K562 (cell line): ENCODE data around the gene AP1AR. TPM values are rescaled to one million over a fixed set of nuclear protein-coding genes. Genes with fewer than 3 reads are reported as not detected.

Experiments
- FOXP1 ChIP-seq: sonication (generic); formaldehyde crosslinking; IDR thresholded peaks from 2 replicates; pipeline ENCODE4 v1.8.0; 2022; ENCODE audit warnings: mild to moderate bottlenecking, missing genetic modification reagents
- HMGN3 ChIP-seq: IDR thresholded peaks from 2 replicates; pipeline ENCODE4 v1.6.1; 2011; ENCODE audit warnings: borderline replicate concordance, low read depth, mild to moderate bottlenecking, mixed read lengths, low read length; ENCODE audit not compliant: insufficient read length; ENCODE audit errors: extremely low read depth
- HOMEZ ChIP-seq: fragments of 250-450 bp; sonication (Bioruptor Pico); IDR thresholded peaks from 2 replicates; pipeline ENCODE4 v1.4.0; 2020; ENCODE audit warnings: mild to moderate bottlenecking, moderate library complexity
- ID3 ChIP-seq, 2 experiments: fragments of 250-450 bp in 1 of 2; fragments of 450-650 bp in 1 of 2; sonication (Bioruptor Pico) in 1 of 2; IDR thresholded peaks; 2 replicates each; pipeline versions ENCODE4 v1.6.1 to v1.8.0; 2016 to 2021; ENCODE audit warnings: mild to moderate bottlenecking in 2 of 2, moderate library complexity in 2 of 2, missing compliant biosample characterization in 1 of 2, missing genetic modification characterization in 1 of 2
- MYC ChIP-seq, 2 experiments: fragments of 250-450 bp in 1 of 2; sonication (Bioruptor Pico) in 1 of 2; IDR thresholded peaks; 2 replicates each; pipeline versions ENCODE4 v1.5.1 to v1.6.1; 2012 to 2021; ENCODE audit warnings: low read depth in 2 of 2, borderline replicate concordance in 1 of 2, improper control_type of control experiment in 1 of 2, low read length in 1 of 2, mild to moderate bottlenecking in 1 of 2, moderate library complexity in 1 of 2
- RERE ChIP-seq: sonication (generic); formaldehyde crosslinking; IDR thresholded peaks from 2 replicates; pipeline ENCODE4 v1.8.0; 2023; ENCODE audit warnings: missing genetic modification reagents, mild to moderate bottlenecking, borderline replicate concordance
- SMAD1 ChIP-seq: fragments of 150-350 bp; IDR thresholded peaks from 2 replicates; pipeline ENCODE4 v1.6.1; 2014; ENCODE audit warnings: low read length, low read depth; ENCODE audit not compliant: partially characterized antibody
- SP1 ChIP-seq: sonication (generic); formaldehyde crosslinking; IDR thresholded peaks from 2 replicates; pipeline ENCODE4 v1.8.1; 2022; ENCODE audit warnings: mild to moderate bottlenecking, missing genetic modification reagents
- THAP7 ChIP-seq: fragments of 250-450 bp; sonication (Bioruptor Pico); IDR thresholded peaks from 2 replicates; pipeline ENCODE4 v1.5.0; 2021
- ZBTB43 ChIP-seq: sonication (generic); formaldehyde crosslinking; IDR thresholded peaks from 2 replicates; pipeline ENCODE4 v1.8.0; 2023; ENCODE audit warnings: mild to moderate bottlenecking, missing genetic modification reagents
- ZFX ChIP-seq: sonication (generic); formaldehyde crosslinking; IDR thresholded peaks from 2 replicates; pipeline ENCODE4 v1.8.0; 2022; ENCODE audit warnings: mild to moderate bottlenecking, missing genetic modification reagents, moderate library complexity
- ZNF316 ChIP-seq: fragments of 450-650 bp; IDR thresholded peaks from 2 replicates; pipeline ENCODE4 v1.6.1; 2016
- ZNF41 ChIP-seq: fragments of 250-450 bp; sonication (Bioruptor Pico); conservative IDR thresholded peaks from 2 replicates; pipeline ENCODE4 v1.4.0; 2020; ENCODE audit warnings: mild to moderate bottlenecking
- polyA plus RNA-seq, 8 experiments: library from polyadenylated mRNA; depleted of rRNA in 4 of 8; stranded (reverse) in 5 of 8; unstranded in 3 of 8; fragments of >200 nt; fragmentation: Nextera tagmentation in 2 of 8; fragmentation: Illumina TruSeq in 1 of 8; extraction: Ambion mirVana in 2 of 8; extraction: Trizol in 1 of 8; gene quantifications; 2 replicates each; pipeline versions ENCODE4 v1.2.1 to v1.2.3, GENCODE V29; 2011 to 2014; ENCODE audit warnings: inconsistent platforms in 1 of 8, missing spikeins in 1 of 8
- total RNA-seq, 7 experiments: library from RNA; depleted of rRNA in 6 of 7; stranded (reverse); fragments of >200 nt in 6 of 7; fragmentation: Illumina TruSeq in 2 of 7; extraction: Trizol in 2 of 7; gene quantifications; 2 replicates each; pipeline versions ENCODE4 v1.2.1 to v1.2.3, GENCODE V29; 2011 to 2021; ENCODE audit warnings: low replicate concordance in 1 of 7

The AP1AR gene
- total and polyA plus RNA-seq, 9 of the 15 experiments (the other 6 are each of a cell fraction or from before 2014, with no cell fraction given), result 2.6 to 20.7 (median 12.2) TPM

- TF ChIP-seq ID3 (CRISPR knock-in tag; IDR thresholded peaks at IDR 0.05), result no peak
- peak; percentile 76; the same call in 1 of the 2 replicates for TF ChIP-seq ID3 (tag; IDR thresholded peaks at IDR 0.05)
- 0 out of 2 replicates have a peak, but pooled peaks have one; percentile 58 for TF ChIP-seq THAP7 (CRISPR knock-in tag)
- no peak for TF ChIP-seq RERE (CRISPR knock-in tag)
- no peak; the same call in none of the 2 replicates for TF ChIP-seq MYC (IDR thresholded peaks at IDR 0.05; ENCODE audit: low read depth, low read length)
- peak; percentile 83; the same call in 1 of the 2 replicates for TF ChIP-seq MYC (CRISPR knock-in tag; IDR thresholded peaks at IDR 0.05; ENCODE audit: borderline replicate concordance, low read depth)
- peak; percentile 62 for TF ChIP-seq HMGN3
- TF ChIP-seq ZBTB43 (CRISPR knock-in tag), result peak; percentile 66; the same call in 1 of the 2 replicates
- 0 out of 2 replicates have a peak, but pooled peaks have one; percentile 46 for TF ChIP-seq ZNF316
- no peak for TF ChIP-seq SMAD1
- no peak for TF ChIP-seq ZNF41
- peak; percentile 79 for TF ChIP-seq SP1 (CRISPR knock-in tag)
- peak; percentile 57; the same call in 1 of the 2 replicates for TF ChIP-seq FOXP1
- TF ChIP-seq HOMEZ (CRISPR knock-in tag), result no peak
- peak; percentile 89 for TF ChIP-seq ZFX (CRISPR knock-in tag)
Observed at GRCh38 chr4:112231779-112232713, at the start of gene AP1AR (continued).
